ENCODE data around the gene KIAA0930.

- TF ChIP-seq POLR2AphosphoS5 (IDR thresholded peaks at IDR 0.05; ENCODE audit: low read depth, low read length) (no peak), TAF1 (IDR thresholded peaks at IDR 0.05; ENCODE audit: borderline replicate concordance, insufficient read depth, low read length) (no peak)
Measured at GRCh38 chr22:45210577-45210976, 30.1 kb downstream of the KIAA0930 start.
